Measurements from ENCODE around the gene TGFBRAP1.
A peak's percentile ranks its signal among the peaks of the same experiment; 100 is the strongest.

The TGFBRAP1 gene

GRCh38 chr2:105294844-105295481 lies 34.6 kb downstream of the TGFBRAP1 start:
- TF ChIP-seq CTCF (IDR thresholded peaks at IDR 0.05; ENCODE audit: low read depth, low read length, missing control alignments): peak; percentile 67
- no peak overlapping the region for H3K4me3 ChIP-seq (replicated peaks; ENCODE audit: low read depth, low read length)
- DNase-seq (ENCODE audit: extremely low read depth, low read depth): peak; percentile 44

GRCh38 chr2:105294046-105294445 lies 35.5 kb downstream of the TGFBRAP1 start:
- DNase-seq (ENCODE audit: extremely low read depth, low read depth): no peak

GRCh38 chr2:105291981-105292380 lies 37.6 kb downstream of the TGFBRAP1 start:
- no peak for TF ChIP-seq CTCF (IDR thresholded peaks at IDR 0.05; ENCODE audit: low read depth, low read length, missing control alignments)
- no peak for DNase-seq (ENCODE audit: extremely low read depth, low read depth)
- no peak overlapping the region for H3K4me3 ChIP-seq (replicated peaks; ENCODE audit: low read depth, low read length)

More at GRCh38 chr2:105294046-105294445, 35.5 kb downstream of the TGFBRAP1 start:
- H3K4me3 ChIP-seq (replicated peaks; ENCODE audit: low read depth, low read length): no peak overlapping the region
- TF ChIP-seq CTCF (IDR thresholded peaks at IDR 0.05; ENCODE audit: low read depth, low read length, missing control alignments): no peak

- TF ChIP-seq CTCF (IDR thresholded peaks at IDR 0.05; ENCODE audit: low read depth, low read length, missing control alignments): no peak
- no peak overlapping the region for H3K4me3 ChIP-seq (replicated peaks; ENCODE audit: low read depth, low read length)
- DNase-seq (ENCODE audit: extremely low read depth, low read depth): no peak
Observed at GRCh38 chr2:105290981-105291660, 38.4 kb downstream of the TGFBRAP1 start.

GRCh38 chr2:105288133-105288532 lies 41.4 kb downstream of the TGFBRAP1 start:
- no peak for TF ChIP-seq CTCF (IDR thresholded peaks at IDR 0.05; ENCODE audit: low read depth, low read length, missing control alignments)
- no peak overlapping the region for H3K4me3 ChIP-seq (replicated peaks; ENCODE audit: low read depth, low read length)
- DNase-seq (ENCODE audit: extremely low read depth, low read depth): no peak

- TF ChIP-seq CTCF (IDR thresholded peaks at IDR 0.05; ENCODE audit: low read depth, low read length, missing control alignments): peak; percentile 58
- no peak overlapping the region for H3K4me3 ChIP-seq (replicated peaks; ENCODE audit: low read depth, low read length)
- peak; percentile 4 for DNase-seq (ENCODE audit: extremely low read depth, low read depth)
Observed at GRCh38 chr2:105287692-105288091, 41.8 kb downstream of the TGFBRAP1 start.
